K562 (cell line): Measurements from ENCODE around the gene DGKE. TPM values are rescaled to one million over a fixed set of nuclear protein-coding genes. Genes with fewer than 3 reads are reported as not detected.

Experiments used
- ATAC-seq: fragments of 200-7000 bp; cut with Tn5 transposase; 3 replicates; pipeline ENCODE4 v1.9.1; 2020; ENCODE audit warnings: moderate library complexity
- BruUV-seq: library from RNA; stranded (reverse); fragments of 400-500 nt; replicated peaks from 2 replicates; lab custom pipeline; 2021; lab: Mats Ljungman, UMichigan
- CTCF ChIA-PET: fragments of 300-600 bp; formaldehyde crosslinking; extraction: SDS; loops from one replicate; lab custom pipeline; 2021; ENCODE audit warnings: low intra/inter-chr PET ratio; lab: Yijun Ruan, JAX
- POLR2A ChIA-PET: fragments of 300-600, 350-650 bp; sonication (Branson Sonifier 250); formaldehyde crosslinking; extraction: SDS; loops from one replicate; lab custom pipeline; 2021; ENCODE audit warnings: antibody characterized with exemption, inconsistent platforms; lab: Yijun Ruan, JAX
- DNase-seq, 4 experiments: peaks; one replicate each; pipeline versions ENCODE4 v3.0.0 to v3.0.0-alpha.2; 2011 to 2018; ENCODE audit warnings: low spot score in 3 of 4, mixed read lengths in 3 of 4; ENCODE audit errors: extremely low read depth in 1 of 4
- FAIRE-seq: peaks from 2 replicates; lab custom pipeline; 2011; peaks lifted over from hg19 to GRCh38; lab: Jason Lieb, UNC
- H2AFZ ChIP-seq: 2 replicates; pipeline ENCODE4 v1.6.0; 2011; ENCODE audit warnings: low read depth, low read length, control low read depth, inconsistent platforms
- H3K27ac ChIP-seq: fragments of 200-600 bp; 3 replicates; pipeline ENCODE4 v1.8.0; 2011; ENCODE audit warnings: low read depth, mild to moderate bottlenecking, control low read depth, inconsistent platforms, low read length, moderate library complexity, mixed read lengths; ENCODE audit errors: extremely low read depth
- H3K27me3 ChIP-seq, 2 experiments: fragments of 300-600 bp in 1 of 2; 2 replicates in 1 of 2; 3 replicates in 1 of 2; pipeline versions ENCODE4 v1.6.0 to v1.8.0; 2011; ENCODE audit warnings: inconsistent platforms in 2 of 2, low read length in 2 of 2, mild to moderate bottlenecking in 1 of 2, mixed read lengths in 1 of 2, moderate library complexity in 1 of 2; ENCODE audit not compliant: control insufficient read depth in 2 of 2, insufficient read depth in 2 of 2
- H3K36me3 ChIP-seq: fragments of 300-600 bp; 3 replicates; pipeline ENCODE4 v1.8.0; 2011; ENCODE audit warnings: mild to moderate bottlenecking, low read length, inconsistent platforms; ENCODE audit not compliant: control insufficient read depth, insufficient read depth
- H3K4me1 ChIP-seq, 2 experiments: fragments of 200-600 bp in 1 of 2; replicated peaks in 1 of 2; 2 replicates in 1 of 2; 3 replicates in 1 of 2; pipeline versions ENCODE4 v1.5.1 to v1.8.0; 2011; ENCODE audit warnings: inconsistent platforms in 2 of 2, low read length in 2 of 2, mild to moderate bottlenecking in 1 of 2, mixed read lengths in 1 of 2, moderate library complexity in 1 of 2; ENCODE audit not compliant: control insufficient read depth in 2 of 2, insufficient read depth in 2 of 2
- H3K4me2 ChIP-seq: 2 replicates; pipeline ENCODE4 v1.6.1; 2011; ENCODE audit warnings: low read length, control low read depth, inconsistent platforms, mixed read lengths; ENCODE audit not compliant: insufficient read depth
- H3K4me3 ChIP-seq: fragments of 200-600 bp; sonication (generic), shearing (Covaris generic); 2 replicates; pipeline ENCODE4 v1.5.1; 2016; ENCODE audit warnings: control low read depth, inconsistent platforms
- H3K79me2 ChIP-seq: fragments of 200-600 bp; 3 replicates; pipeline ENCODE4 v1.8.0; 2011; ENCODE audit warnings: low read length, inconsistent platforms; ENCODE audit not compliant: control insufficient read depth, insufficient read depth
- H3K9ac ChIP-seq, 2 experiments: 2 replicates each; pipeline versions ENCODE4 v1.6.0 to v1.6.1; 2011; ENCODE audit warnings: low read depth in 2 of 2, low read length in 2 of 2, control low read depth in 1 of 2, inconsistent platforms in 1 of 2, mild to moderate bottlenecking in 1 of 2, mixed read lengths in 1 of 2; ENCODE audit not compliant: insufficient read depth in 1 of 2
- H3K9me1 ChIP-seq: one replicate; pipeline ENCODE4 v1.6.0; 2011; ENCODE audit warnings: inconsistent platforms, mild to moderate bottlenecking, low read length, moderate library complexity; ENCODE audit not compliant: control insufficient read depth, insufficient read depth
- H3K9me3 ChIP-seq: replicated peaks from 2 replicates; pipeline ENCODE4 v1.5.1; 2011; ENCODE audit warnings: low read depth, low read length, inconsistent platforms; ENCODE audit not compliant: control insufficient read depth, insufficient read depth
- H4K20me1 ChIP-seq: replicated peaks from 2 replicates; pipeline ENCODE4 v1.6.1; 2011; ENCODE audit warnings: low read length, inconsistent platforms, mixed read lengths; ENCODE audit not compliant: control insufficient read depth, insufficient read depth
- IRF9 ChIP-seq: fragments of 450-650 bp; IDR thresholded peaks from 2 replicates; pipeline ENCODE4 v1.6.1; 2016; ENCODE audit warnings: missing biosample characterization, missing genetic modification characterization
- MYNN ChIP-seq, 2 experiments: sonication (generic); formaldehyde crosslinking in 1 of 2; IDR thresholded peaks; 2 replicates each; pipeline versions ENCODE4 v1.5.0 to v1.6.1; 2016 to 2020; ENCODE audit warnings: antibody characterized with exemption in 1 of 2, missing genetic modification reagents in 1 of 2
- OTX1 ChIP-seq: fragments of 450-650 bp; formaldehyde crosslinking; IDR thresholded peaks from 2 replicates; pipeline ENCODE4 v1.4.0; 2022; ENCODE audit warnings: mild to moderate bottlenecking
- SRSF7 ChIP-seq: fragments of 200-400 bp; formaldehyde crosslinking; optimal IDR thresholded peaks from 2 replicates; pipeline ENCODE3; 2017; ENCODE audit warnings: mild to moderate bottlenecking, low read depth, low read length
- TSC22D4 ChIP-seq: fragments of 450-650 bp; IDR thresholded peaks from 2 replicates; pipeline ENCODE4 v1.6.1; 2016; ENCODE audit warnings: missing genetic modification characterization, missing biosample characterization, control low read depth
- WGBS: fragments of 100-300 bp; shearing (Covaris generic); methylation state at CpG from one replicate; pipeline ENCODE4 v1.1.6; 2016; ENCODE audit warnings: low coverage, mixed read lengths; ENCODE audit not compliant: insufficient coverage; ENCODE audit errors: missing lambda C conversion rate; 5-methylcytosine and 5-hydroxymethylcytosine counted together
- in situ Hi-C: fragments of 300-500 bp; cut with MboI; formaldehyde crosslinking; loops from 4 replicates; pipeline ENCODE4 v1.15.0; 2018; ENCODE audit warnings: inconsistent platforms, mixed read lengths
- intact Hi-C: fragments of 100-400 bp; cut with micrococcal nuclease; formaldehyde crosslinking; loops from 2 replicates; pipeline ENCODE4 v1.14.2; 2022
- polyA plus RNA-seq, 8 experiments: library from polyadenylated mRNA; depleted of rRNA in 4 of 8; stranded (reverse) in 5 of 8; unstranded in 3 of 8; fragments of >200 nt; fragmentation: Nextera tagmentation in 2 of 8; fragmentation: Illumina TruSeq in 1 of 8; extraction: Ambion mirVana in 2 of 8; extraction: Trizol in 1 of 8; gene quantifications; 2 replicates each; pipeline versions ENCODE4 v1.2.1 to v1.2.3, GENCODE V29; 2011 to 2014; ENCODE audit warnings: inconsistent platforms in 1 of 8, missing spikeins in 1 of 8
- total RNA-seq, 7 experiments: library from RNA; depleted of rRNA in 6 of 7; stranded (reverse); fragments of >200 nt in 6 of 7; fragmentation: Illumina TruSeq in 2 of 7; extraction: Trizol in 2 of 7; gene quantifications; 2 replicates each; pipeline versions ENCODE4 v1.2.1 to v1.2.3, GENCODE V29; 2011 to 2021; ENCODE audit warnings: low replicate concordance in 1 of 7

DGKE gene
- total and polyA plus RNA-seq, 9 of the 15 experiments (the other 6 are each of a cell fraction or from before 2014, with no cell fraction given), result 1.3 to 9.9 (median 5.9) TPM

GRCh38 chr17:56812901-56813388, 21.0 kb upstream of the DGKE start:
- CTCF ChIA-PET, result no interaction called here
- peaks cover 0 to 3% of the 10 kb centered on the region in 2 experiments; a peak in 1 of 5 replicates for H3K4me1 ChIP-seq
- H3K27ac ChIP-seq, result no peak overlapping the region
- H3K27me3 ChIP-seq, result peaks cover 24 to 27% of the 10 kb centered on the region in 2 experiments
- no peaks in the 10 kb centered on the region for H3K9me3 ChIP-seq
- H2AFZ ChIP-seq, result no peak overlapping the region
- no peaks in the 10 kb centered on the region for H4K20me1 ChIP-seq
- H3K9ac ChIP-seq, result no peak overlapping the region
- no TSS peak for BruUV-seq
- intact Hi-C loops, result no loop called here
- POLR2A ChIA-PET, result interaction anchor here (0.6 to 0.7 kb wide), 2 partner anchors 20 to 22 kb away, joined by 3 to 5 read pairs; no protein-coding TSS in a partner anchor
- no peaks in the 10 kb centered on the region for H3K9me1 ChIP-seq
- in situ Hi-C loops, result no loop called here
- H3K4me3 ChIP-seq, result no peak overlapping the region
- DNase-seq (no peak), FAIRE-seq (no peak), ATAC-seq (no peak)
- no peaks in the 10 kb centered on the region for H3K36me3 ChIP-seq
- 0% methylated on average over 7 of the region's 7 CpGs for WGBS
- H3K4me2 ChIP-seq, result no peak overlapping the region
- TF ChIP-seq MYNN (IDR thresholded peaks at IDR 0.05), result no peak
- TF ChIP-seq MYNN (CRISPR knock-in tag; IDR thresholded peaks at IDR 0.05), result no peak
- no peak for TF ChIP-seq IRF9 (tag)
- no peaks in the 10 kb centered on the region for H3K79me2 ChIP-seq

DNA sequence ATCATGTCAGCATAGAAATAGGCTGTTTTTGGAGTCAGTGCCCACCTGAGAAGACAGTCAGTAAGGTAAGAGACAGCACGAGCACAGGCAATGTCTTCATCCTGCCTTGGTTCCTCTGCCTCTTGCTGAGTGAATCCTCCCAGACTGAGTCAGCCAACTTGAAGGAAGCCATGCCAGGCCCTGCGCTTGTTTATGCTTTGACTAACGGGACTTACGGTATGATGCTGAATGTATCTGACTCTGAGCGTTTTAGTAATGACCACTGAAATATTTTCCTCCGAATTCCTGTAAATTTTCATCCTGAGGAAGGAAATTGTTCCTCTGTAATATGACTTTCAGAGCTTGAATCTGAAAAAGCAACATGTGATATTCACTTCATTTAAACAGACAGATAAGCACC, 18.2 kb upstream of the DGKE start:
- Histone ChIP-seq H3K27ac (no peak overlapping the region), H3K9me3 (no peaks in the 10 kb centered on the region), H3K4me2 (no peak overlapping the region), H4K20me1 (no peaks in the 10 kb centered on the region), H3K36me3 (no peaks in the 10 kb centered on the region), H2AFZ (no peak overlapping the region), H3K79me2 (no peaks in the 10 kb centered on the region), H3K27me3 (peaks cover 20 to 24% of the 10 kb centered on the region in 2 experiments), H3K4me1 (peaks cover 0 to 3% of the 10 kb centered on the region in 2 experiments; a peak in 2 of 5 replicates), H3K9me1 (no peaks in the 10 kb centered on the region), H3K4me3 (no peak overlapping the region), H3K9ac (no peak overlapping the region)
- in situ Hi-C loops, result loop anchor here (5.0 kb wide), 1 partner anchor 122 kb away; no protein-coding TSS in a partner anchor
- TF ChIP-seq SRSF7 (no peak), OTX1 (no peak), TSC22D4 (tag) (no peak)
- no peak for ATAC-seq
- FAIRE-seq, result no peak
- ChIA-PET CTCF (no interaction called here), POLR2A (interaction anchor here (0.7 to 1.3 kb wide), 2 partner anchors 11 to 15 kb away, joined by 3 read pairs; no protein-coding TSS in a partner anchor)
- DNase-seq, result no peak
- no TSS peak for BruUV-seq
- WGBS, result 9% methylated on average over 6 of the region's 6 CpGs
- intact Hi-C loops, result no loop called here
